ENCODE results near the gene PABPC3. TPM values are rescaled to one million over a fixed set of nuclear protein-coding genes. Genes with fewer than 3 reads are reported as not detected.

The PABPC3 gene
- total and polyA plus RNA-seq, 2 donors (not counting 3 experiments of a cell fraction or from before 2014, with no cell fraction given) = 0.07 to 0.31 TPM

- Histone ChIP-seq H3K36me3 (ENCODE audit: control insufficient read depth in 2 of 2, extremely low read depth in 1 of 2, insufficient read depth in 2 of 2, low read length in 2 of 2) (no peaks in the 10 kb centered on the region), H4K20me1 (replicated peaks; ENCODE audit: control insufficient read depth, extremely low read depth, insufficient read depth, low read length) (no peaks in the 10 kb centered on the region), H3K27ac (ENCODE audit: insufficient read depth, low read depth, low read length) (no peak overlapping the region), H3K79me2 (ENCODE audit: control insufficient read depth, insufficient read depth, low read length) (no peaks in the 10 kb centered on the region), H3K4me1 (ENCODE audit: control insufficient read depth, extremely low read depth, insufficient read depth, low read length) (no peaks in the 10 kb centered on the region), H3K9ac (replicated peaks; ENCODE audit: extremely low read depth, insufficient read depth, low read length) (no peak overlapping the region), H3K4me2 (ENCODE audit: insufficient read depth, low read length) (no peak overlapping the region), H3K9me3 (replicated peaks; ENCODE audit: control insufficient read depth, insufficient read depth, low read length) (no peaks in the 10 kb centered on the region), H3K4me3 (replicated peaks in 1 of 3; ENCODE audit: insufficient read depth in 1 of 3, low read depth in 1 of 3, low read length in 3 of 3) (no peak overlapping the region), H3K27me3 (ENCODE audit: control insufficient read depth in 2 of 2, insufficient read depth in 2 of 2, low read length in 2 of 2) (peaks cover 12% of the 10 kb centered on the region in 2 experiments), H3K9me1 (replicated peaks; ENCODE audit: control insufficient read depth, extremely low read depth, insufficient read depth, low read length) (no peaks in the 10 kb centered on the region), H2AFZ (ENCODE audit: low read depth, low read length) (no peak overlapping the region)
- FAIRE-seq = no peak
- TF ChIP-seq GATA2 (IDR thresholded peaks at IDR 0.05; ENCODE audit: insufficient read depth, insufficient read length, low read depth, low read length) (no peak), MYC (IDR thresholded peaks at IDR 0.05; ENCODE audit: low read depth, low read length) (no peak), EZH2 (IDR thresholded peaks at IDR 0.05; ENCODE audit: borderline replicate concordance, low read depth, low read length, severe bottlenecking) (no peak), POLR2A (IDR thresholded peaks at IDR 0.05; ENCODE audit: low read depth, low read length) (no peak), JUN (IDR thresholded peaks at IDR 0.05; ENCODE audit: borderline replicate concordance, insufficient read depth, insufficient read length, low read depth) (no peak), POLR2AphosphoS5 (IDR thresholded peaks at IDR 0.05; ENCODE audit: insufficient read depth, low read depth, low read length) (no peak), FOS (IDR thresholded peaks at IDR 0.05; ENCODE audit: borderline replicate concordance, insufficient read depth, low read length) (no peak)
- TF ChIP-seq, protein P1, sequence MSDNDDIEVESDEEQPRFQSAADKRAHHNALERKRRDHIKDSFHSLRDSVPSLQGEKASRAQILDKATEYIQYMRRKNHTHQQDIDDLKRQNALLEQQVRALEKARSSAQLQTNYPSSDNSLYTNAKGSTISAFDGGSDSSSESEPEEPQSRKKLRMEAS (IDR thresholded peaks at IDR 0.05; ENCODE audit: insufficient read depth, insufficient read length) = no peak
- TF ChIP-seq, protein P2, sequence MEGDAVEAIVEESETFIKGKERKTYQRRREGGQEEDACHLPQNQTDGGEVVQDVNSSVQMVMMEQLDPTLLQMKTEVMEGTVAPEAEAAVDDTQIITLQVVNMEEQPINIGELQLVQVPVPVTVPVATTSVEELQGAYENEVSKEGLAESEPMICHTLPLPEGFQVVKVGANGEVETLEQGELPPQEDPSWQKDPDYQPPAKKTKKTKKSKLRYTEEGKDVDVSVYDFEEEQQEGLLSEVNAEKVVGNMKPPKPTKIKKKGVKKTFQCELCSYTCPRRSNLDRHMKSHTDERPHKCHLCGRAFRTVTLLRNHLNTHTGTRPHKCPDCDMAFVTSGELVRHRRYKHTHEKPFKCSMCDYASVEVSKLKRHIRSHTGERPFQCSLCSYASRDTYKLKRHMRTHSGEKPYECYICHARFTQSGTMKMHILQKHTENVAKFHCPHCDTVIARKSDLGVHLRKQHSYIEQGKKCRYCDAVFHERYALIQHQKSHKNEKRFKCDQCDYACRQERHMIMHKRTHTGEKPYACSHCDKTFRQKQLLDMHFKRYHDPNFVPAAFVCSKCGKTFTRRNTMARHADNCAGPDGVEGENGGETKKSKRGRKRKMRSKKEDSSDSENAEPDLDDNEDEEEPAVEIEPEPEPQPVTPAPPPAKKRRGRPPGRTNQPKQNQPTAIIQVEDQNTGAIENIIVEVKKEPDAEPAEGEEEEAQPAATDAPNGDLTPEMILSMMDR (IDR thresholded peaks at IDR 0.05; ENCODE audit: extremely low read depth in 1 of 2, insufficient read depth in 1 of 2, low read depth in 1 of 2, low read length in 2 of 2) = no peak
- intact Hi-C loops (cut with micrococcal nuclease) (no loop called here), dilution Hi-C loops (cut with MboI; ENCODE audit: extremely low pct_ligation_motif_present, low sequenced_read_pairs) (no loop called here)
- BruUV-seq (replicated peaks) = no TSS peak
- CTCF ChIA-PET = interaction anchor here (1.0 kb wide), 1 partner anchor 243 kb away, joined by 3 read pairs; no protein-coding TSS in a partner anchor
- DNase-seq (ENCODE audit: low read depth, low spot score) = no peak
- POLR2A ChIA-PET = no interaction called here
Observed at GRCh38 chr13:25132751-25133390, 36.9 kb downstream of the PABPC3 start.

All from endothelial cell of umbilical vein (primary cell).